GM23248 (cell line): ENCODE measurements around the gene ADAMTS17. TPM values are rescaled to one million over a fixed set of nuclear protein-coding genes. Genes with fewer than 3 reads are reported as not detected.

Experiments used
- DNase-seq: peaks from one replicate; pipeline ENCODE4 v3.0.0-alpha.2; 2015
- H2AFZ ChIP-seq: fragments of 200-600 bp; sonication (generic); 2 replicates; pipeline ENCODE4 v1.6.1; 2016; ENCODE audit warnings: antibody characterized with exemption
- H3F3A ChIP-seq: fragments of 200-600 bp; sonication (generic); 2 replicates; pipeline ENCODE4 v1.6.1; 2016; ENCODE audit warnings: mild to moderate bottlenecking, antibody characterized with exemption, mixed run types; ENCODE audit not compliant: insufficient read depth
- H3K27ac ChIP-seq: fragments of 200-600 bp; sonication (generic); 2 replicates; pipeline ENCODE4 v1.5.1; 2016; ENCODE audit warnings: mild to moderate bottlenecking
- H3K27me3 ChIP-seq: fragments of 200-600 bp; sonication (generic); replicated peaks from 2 replicates; pipeline ENCODE4 v1.6.1; 2016; ENCODE audit warnings: mild to moderate bottlenecking; ENCODE audit not compliant: insufficient read depth
- H3K36me3 ChIP-seq: fragments of 200-600 bp; sonication (generic); 2 replicates; pipeline ENCODE4 v1.6.1; 2016; ENCODE audit warnings: low read depth, mild to moderate bottlenecking
- H3K4me1 ChIP-seq: fragments of 200-600 bp; sonication (generic); 2 replicates; pipeline ENCODE4 v1.6.1; 2016; ENCODE audit warnings: mild to moderate bottlenecking; ENCODE audit not compliant: insufficient read depth
- H3K4me2 ChIP-seq: fragments of 200-600 bp; sonication (generic); one replicate; pipeline ENCODE4 v1.6.1; 2016; ENCODE audit warnings: mild to moderate bottlenecking; ENCODE audit not compliant: unreplicated experiment
- H3K4me3 ChIP-seq: fragments of 200-600 bp; sonication (generic); 2 replicates; pipeline ENCODE4 v1.5.1; 2016; ENCODE audit warnings: mild to moderate bottlenecking
- H3K79me2 ChIP-seq: fragments of 200-600 bp; sonication (generic); 2 replicates; pipeline ENCODE4 v1.6.1; 2016; ENCODE audit warnings: mild to moderate bottlenecking; ENCODE audit not compliant: insufficient read depth
- H3K9ac ChIP-seq: fragments of 200-600 bp; sonication (generic); 2 replicates; pipeline ENCODE4 v1.6.1; 2016; ENCODE audit warnings: mild to moderate bottlenecking
- H3K9me2 ChIP-seq: fragments of 200-600 bp; sonication (generic); 2 replicates; pipeline ENCODE4 v1.6.1; 2016; ENCODE audit warnings: mixed run types, mild to moderate bottlenecking, moderate library complexity; ENCODE audit not compliant: insufficient read depth
- H3K9me3 ChIP-seq: fragments of 200-600 bp; sonication (generic); one replicate; pipeline ENCODE4 v1.6.1; 2017; ENCODE audit warnings: low read depth
- H4K20me1 ChIP-seq: fragments of 200-600 bp; sonication (generic); 2 replicates; pipeline ENCODE4 v1.6.0; 2016; ENCODE audit not compliant: insufficient read depth
- EZH2 ChIP-seq: fragments of 200-600 bp; sonication (generic); IDR thresholded peaks from 2 replicates; pipeline ENCODE4 v1.6.1; 2018; ENCODE audit warnings: antibody characterized with exemption, mild to moderate bottlenecking; ENCODE audit not compliant: insufficient read depth, poor library complexity, severe bottlenecking
- EZH2phosphoT487 ChIP-seq: fragments of 200-600 bp; sonication (generic); IDR thresholded peaks from 2 replicates; pipeline ENCODE4 v1.6.1; 2018; ENCODE audit warnings: antibody characterized with exemption, moderate library complexity, mild to moderate bottlenecking, low read depth; ENCODE audit not compliant: insufficient read depth
- WGBS, 2 experiments: methylation state at CpG; one replicate each; pipeline ENCODE4 v1.1.6; 2015 to 2017; ENCODE audit warnings: low lambda C conversion rate in 2 of 2, low coverage in 1 of 2; ENCODE audit errors: missing lambda C conversion rate in 2 of 2; 5-methylcytosine and 5-hydroxymethylcytosine counted together
- in situ Hi-C: fragments of 300-500 bp; cut with MboI; formaldehyde crosslinking; loops from 2 replicates; pipeline ENCODE4 v1.15.0; 2020
- polyA plus RNA-seq: library from polyadenylated mRNA; unstranded; fragments of >200 nt; fragmentation: Nextera tagmentation; extraction: Ambion mirVana; gene quantifications from 2 replicates; pipeline ENCODE4 v1.2.1, GENCODE V29; 2016
- total RNA-seq: library from RNA; depleted of rRNA; stranded (reverse); fragments of >200 nt; shearing (Covaris generic); gene quantifications from 2 replicates; pipeline ENCODE4 v1.2.3, GENCODE V29; 2014

ADAMTS17 gene
- total and polyA plus RNA-seq, 2 experiments from 2014 or later = not detected

GRCh38 chr15:100220058-100220768, 121.6 kb downstream of the ADAMTS17 start:
- WGBS, 2 experiments = 46 to 47% methylated on average over 14 of the region's 14 CpGs

GRCh38 chr15:100218434-100218833, 123.3 kb downstream of the ADAMTS17 start:
- DNase-seq = no peak
- Histone ChIP-seq H3K79me2 (no peaks in the 10 kb centered on the region), H3K9ac (no peak overlapping the region), H3K36me3 (no peaks in the 10 kb centered on the region), H3K9me2 (no peaks in the 10 kb centered on the region), H3K4me1 (no peaks in the 10 kb centered on the region), H3F3A (no peaks in the 10 kb centered on the region), H3K4me3 (no peak overlapping the region), H3K27me3 (no peaks in the 10 kb centered on the region), H2AFZ (no peak overlapping the region), H4K20me1 (no peaks in the 10 kb centered on the region), H3K27ac (no peak overlapping the region), H3K9me3 (no peaks in the 10 kb centered on the region), H3K4me2 (no peak overlapping the region)
- 53 to 62% methylated on average over 5 of the region's 5 CpGs for WGBS, 2 experiments
- no peak for TF ChIP-seq EZH2phosphoT487
- TF ChIP-seq EZH2 = no peak
- in situ Hi-C loops = no loop called here

More at GRCh38 chr15:100220058-100220768, 121.6 kb downstream of the ADAMTS17 start:
- Histone ChIP-seq H3K27ac (no peak overlapping the region), H2AFZ (no peak overlapping the region), H3K9ac (no peak overlapping the region), H3K79me2 (no peaks in the 10 kb centered on the region), H3K4me3 (no peak overlapping the region), H3K4me2 (no peak overlapping the region), H3K27me3 (no peaks in the 10 kb centered on the region), H3K9me2 (no peaks in the 10 kb centered on the region), H3F3A (no peaks in the 10 kb centered on the region), H3K9me3 (no peaks in the 10 kb centered on the region), H4K20me1 (no peaks in the 10 kb centered on the region), H3K4me1 (no peaks in the 10 kb centered on the region), H3K36me3 (no peaks in the 10 kb centered on the region)
- in situ Hi-C loops = no loop called here
- TF ChIP-seq EZH2 = no peak
- TF ChIP-seq EZH2phosphoT487 = no peak
- no peak for DNase-seq

DNA sequence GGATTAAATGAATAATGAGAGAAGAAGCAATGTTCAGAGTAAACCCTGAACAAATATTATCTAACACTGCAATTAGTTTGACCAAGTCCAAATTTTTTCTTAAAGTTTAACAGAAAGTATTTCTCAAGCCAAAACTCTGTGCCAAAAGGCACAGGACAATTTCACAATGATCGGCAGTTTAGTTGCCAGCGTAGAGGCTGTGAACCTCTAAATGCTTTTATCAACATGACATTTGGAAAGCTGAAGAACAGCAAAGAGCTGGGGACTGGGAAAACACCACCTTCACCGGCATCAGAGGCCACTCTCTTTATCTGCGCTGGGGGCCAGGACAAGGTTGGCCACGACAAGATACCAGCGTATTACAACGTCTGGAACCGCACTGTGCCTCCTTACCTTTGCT, 125.6 kb downstream of the ADAMTS17 start:
- no peak for TF ChIP-seq EZH2
- no peak for TF ChIP-seq EZH2phosphoT487
- H3K9ac ChIP-seq = no peak overlapping the region
- no peaks in the 10 kb centered on the region for H3K9me2 ChIP-seq
- WGBS, 2 experiments = 16 to 25% methylated on average over 8 of the region's 8 CpGs
- H4K20me1 ChIP-seq = no peaks in the 10 kb centered on the region
- no peaks in the 10 kb centered on the region for H3K36me3 ChIP-seq
- H3K4me1 ChIP-seq = no peaks in the 10 kb centered on the region
- H2AFZ ChIP-seq = no peak overlapping the region
- in situ Hi-C loops = no loop called here
- no peak overlapping the region for H3K27ac ChIP-seq
- no peak overlapping the region for H3K4me3 ChIP-seq
- no peaks in the 10 kb centered on the region for H3K9me3 ChIP-seq
- no peaks in the 10 kb centered on the region for H3K27me3 ChIP-seq
- no peak for DNase-seq
- H3F3A ChIP-seq = no peaks in the 10 kb centered on the region
- H3K79me2 ChIP-seq = no peaks in the 10 kb centered on the region
- no peak overlapping the region for H3K4me2 ChIP-seq

GRCh38 chr15:100215843-100216169, 126.0 kb downstream of the ADAMTS17 start:
- no peaks in the 10 kb centered on the region for H3K4me1 ChIP-seq
- H3K4me2 ChIP-seq = no peak overlapping the region
- H3K9ac ChIP-seq = no peak overlapping the region
- H3K36me3 ChIP-seq = no peaks in the 10 kb centered on the region
- 15 to 22% methylated on average over 3 of the region's 3 CpGs for WGBS, 2 experiments
- no peaks in the 10 kb centered on the region for H3K79me2 ChIP-seq
- H3F3A ChIP-seq = no peaks in the 10 kb centered on the region
- no peak for DNase-seq
- H3K9me3 ChIP-seq = no peaks in the 10 kb centered on the region
- no peak overlapping the region for H3K4me3 ChIP-seq
- H3K27ac ChIP-seq = no peak overlapping the region
- H4K20me1 ChIP-seq = no peaks in the 10 kb centered on the region
- in situ Hi-C loops = no loop called here
- no peaks in the 10 kb centered on the region for H3K9me2 ChIP-seq
- H3K27me3 ChIP-seq = no peaks in the 10 kb centered on the region
- TF ChIP-seq EZH2phosphoT487 (no peak), EZH2 (no peak)
- H2AFZ ChIP-seq = no peak overlapping the region
